Activated naive CD8-positive, alpha-beta T cell treated with anti-CD3 and anti-CD28 coated beads, Interleukin-2, amount 50 U/mL, for 16 hours (primary cell): ENCODE results near the gene CTF1.
"Not testable (repeated sequence)": the region's sequence is repeated elsewhere in the genome, so short reads cannot be mapped to it uniquely, and the experiment has no call there.

ENCODE experiments used
- DNase-seq: peaks from one replicate; pipeline ENCODE4 v3.0.0-alpha.2; 2020; ENCODE audit warnings: low read depth, low spot score

The CTF1 gene

GRCh38 chr16:30930160-30930571 is 33.8 kb downstream of the CTF1 start:
- no peak for DNase-seq

- DNase-seq: no peak
Observed at GRCh38 chr16:30931068-30931650, 34.7 kb downstream of the CTF1 start.

DNA sequence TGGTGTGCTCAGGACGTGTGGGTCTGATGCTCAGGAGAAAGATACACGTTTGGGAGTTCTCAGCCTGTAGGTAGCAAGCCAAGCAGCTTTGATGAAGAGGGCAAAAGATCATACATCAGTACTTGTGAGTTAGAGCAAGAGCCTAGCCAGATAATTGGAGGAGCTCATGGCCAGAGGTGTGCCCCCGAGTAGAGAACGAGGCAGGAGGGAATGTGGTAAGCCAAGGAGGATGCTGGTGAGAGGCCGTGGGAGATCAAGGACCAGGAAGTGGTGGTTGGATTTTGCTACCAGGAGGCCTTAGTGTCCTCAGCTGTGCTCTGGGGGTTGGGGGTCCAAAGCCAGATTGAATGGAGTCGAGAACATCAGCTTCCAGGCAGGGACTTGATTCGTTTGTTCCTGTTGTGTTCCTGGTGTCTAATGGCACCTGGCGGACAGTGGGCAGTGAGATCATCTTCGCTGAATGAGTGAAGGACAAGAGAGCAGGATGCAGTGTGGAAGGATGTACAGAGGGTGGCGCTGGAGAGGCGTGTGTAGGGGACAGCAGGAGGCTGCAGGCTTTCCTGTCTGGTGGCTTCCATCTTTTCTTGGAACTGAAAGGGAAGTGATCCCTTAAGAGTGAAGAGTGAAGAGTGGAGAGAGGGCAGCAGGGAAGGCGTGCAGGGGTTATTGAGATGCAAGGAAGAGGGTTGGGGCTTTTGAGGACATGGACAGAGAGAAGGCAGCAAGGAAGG is 38.6 kb downstream of the CTF1 start:
- DNase-seq: no peak

DNA sequence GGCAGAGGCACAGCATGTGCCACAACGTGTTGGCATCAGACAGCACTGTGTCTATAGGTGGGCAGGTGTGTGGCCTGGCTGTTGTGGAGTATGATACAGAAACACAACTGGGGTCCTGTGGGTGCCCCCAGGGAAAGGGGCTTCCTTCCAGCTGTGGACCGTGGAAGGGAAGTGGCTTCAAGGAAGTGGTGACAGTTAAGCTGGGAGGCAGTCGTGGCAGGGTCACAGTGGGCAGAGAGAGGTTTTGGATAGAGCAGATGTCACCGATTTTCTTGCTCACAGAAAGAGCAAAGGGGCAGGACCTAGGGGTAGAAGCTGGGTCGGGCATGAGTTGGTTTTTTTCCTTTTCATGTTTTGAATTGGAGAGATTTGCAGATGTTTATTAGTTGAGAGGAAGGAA is 41.3 kb downstream of the CTF1 start:
- DNase-seq: no peak

GRCh38 chr16:30939571-30939970 is 43.2 kb downstream of the CTF1 start:
- DNase-seq: not testable (repeated sequence)

DNA sequence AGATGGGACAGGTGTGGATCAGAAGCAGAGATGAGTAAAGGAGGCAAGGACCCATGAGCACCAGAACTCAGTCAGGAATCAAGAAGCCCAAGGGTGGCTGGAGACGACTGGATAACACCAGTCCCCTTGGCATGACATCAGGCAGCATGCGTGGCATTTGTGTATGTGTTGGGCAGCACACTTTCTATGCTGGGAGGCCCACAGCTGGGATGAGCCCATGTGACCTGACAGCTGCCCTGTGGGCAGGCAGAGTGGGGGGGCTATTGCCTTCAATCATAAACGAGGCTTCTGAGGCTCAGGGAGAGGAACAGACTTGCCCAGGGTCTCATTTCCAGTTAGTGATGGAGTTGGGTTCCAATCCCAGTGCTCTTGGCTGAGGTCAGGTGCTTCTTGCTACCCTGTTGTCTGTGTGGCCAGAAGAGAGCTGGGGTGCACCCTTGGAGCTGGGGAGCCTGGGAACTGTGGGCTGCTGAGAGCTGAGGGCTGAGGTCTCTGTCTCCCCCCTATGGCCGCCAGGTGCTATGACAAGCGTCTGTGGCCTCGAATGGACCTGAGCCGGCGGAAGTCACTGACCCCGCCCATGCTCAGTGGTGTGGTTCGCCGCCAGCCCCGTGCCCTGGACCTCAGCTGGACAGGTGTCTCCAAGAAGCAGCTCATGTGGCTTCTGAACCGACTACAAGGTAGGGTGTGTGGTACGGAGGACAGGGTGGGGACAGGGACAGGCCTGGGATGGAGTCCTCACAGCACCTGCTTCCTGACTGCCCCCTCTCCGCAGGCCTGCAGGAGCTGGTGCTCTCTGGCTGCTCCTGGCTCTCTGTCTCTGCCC is 45.4 kb downstream of the CTF1 start:
- DNase-seq: no peak

- DNase-seq: no peak
Observed at GRCh38 chr16:30942426-30942806, 46.0 kb downstream of the CTF1 start.

DNA sequence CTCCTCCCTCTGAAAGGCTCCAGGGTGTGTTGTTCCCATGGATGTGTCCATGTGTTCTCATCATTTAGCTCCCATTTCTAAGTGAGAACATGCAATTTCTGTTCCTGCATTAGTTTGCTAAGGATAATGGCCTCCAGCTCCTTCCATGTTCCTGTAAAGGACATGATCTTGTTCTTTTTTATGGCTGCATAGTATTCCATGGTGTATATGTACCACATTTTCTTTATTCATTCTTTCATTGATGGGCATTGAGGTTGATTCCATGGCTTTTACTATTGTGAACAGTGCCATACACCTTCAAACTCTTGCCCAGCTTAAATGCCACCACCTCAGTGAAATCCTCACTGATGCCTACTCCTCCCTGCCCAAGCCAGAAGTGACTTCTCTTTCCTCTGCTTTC is 47.9 kb downstream of the CTF1 start:
- DNase-seq: no peak

DNA sequence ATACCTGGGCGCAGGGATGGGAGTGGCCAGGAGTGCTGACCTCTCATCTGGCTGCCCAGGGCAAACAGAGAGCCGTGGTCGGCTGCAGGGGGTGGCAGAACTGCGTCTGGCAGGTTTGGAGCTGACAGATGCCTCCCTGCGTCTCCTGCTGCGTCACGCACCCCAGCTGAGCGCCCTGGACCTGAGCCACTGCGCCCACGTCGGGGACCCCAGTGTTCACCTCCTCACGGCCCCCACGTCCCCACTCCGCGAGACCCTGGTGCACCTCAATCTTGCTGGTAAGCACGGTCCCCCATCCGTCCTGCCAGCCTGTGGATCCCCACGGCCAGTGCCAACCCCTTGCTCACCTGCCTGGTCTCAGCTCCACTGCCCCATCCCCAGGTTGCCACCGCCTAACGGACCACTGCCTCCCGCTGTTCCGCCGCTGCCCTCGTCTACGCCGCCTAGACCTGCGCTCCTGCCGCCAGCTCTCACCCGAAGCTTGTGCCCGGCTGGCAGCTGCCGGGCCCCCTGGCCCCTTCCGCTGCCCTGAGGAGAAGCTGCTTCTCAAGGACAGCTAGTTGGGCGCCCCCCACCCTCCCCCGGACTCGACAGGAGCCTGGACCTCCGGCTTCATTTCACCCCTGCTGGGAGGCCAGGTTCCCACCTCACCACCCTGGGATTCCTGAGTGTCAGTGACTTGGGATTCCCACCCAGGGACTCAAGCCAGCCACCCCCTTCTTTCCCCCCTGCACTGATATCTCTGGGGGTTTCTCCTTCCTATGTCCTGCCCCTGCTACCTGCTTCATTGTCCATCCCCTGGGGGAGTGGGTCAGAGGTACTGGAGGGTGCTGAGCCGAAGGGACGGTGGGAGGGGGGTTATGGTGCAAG is 50.5 kb downstream of the CTF1 start:
- DNase-seq: no peak

GRCh38 chr16:30947541-30947858 is 51.1 kb downstream of the CTF1 start:
- no peak for DNase-seq

- DNase-seq: no peak
Observed at GRCh38 chr16:30947859-30948666, 51.6 kb downstream of the CTF1 start.

DNA sequence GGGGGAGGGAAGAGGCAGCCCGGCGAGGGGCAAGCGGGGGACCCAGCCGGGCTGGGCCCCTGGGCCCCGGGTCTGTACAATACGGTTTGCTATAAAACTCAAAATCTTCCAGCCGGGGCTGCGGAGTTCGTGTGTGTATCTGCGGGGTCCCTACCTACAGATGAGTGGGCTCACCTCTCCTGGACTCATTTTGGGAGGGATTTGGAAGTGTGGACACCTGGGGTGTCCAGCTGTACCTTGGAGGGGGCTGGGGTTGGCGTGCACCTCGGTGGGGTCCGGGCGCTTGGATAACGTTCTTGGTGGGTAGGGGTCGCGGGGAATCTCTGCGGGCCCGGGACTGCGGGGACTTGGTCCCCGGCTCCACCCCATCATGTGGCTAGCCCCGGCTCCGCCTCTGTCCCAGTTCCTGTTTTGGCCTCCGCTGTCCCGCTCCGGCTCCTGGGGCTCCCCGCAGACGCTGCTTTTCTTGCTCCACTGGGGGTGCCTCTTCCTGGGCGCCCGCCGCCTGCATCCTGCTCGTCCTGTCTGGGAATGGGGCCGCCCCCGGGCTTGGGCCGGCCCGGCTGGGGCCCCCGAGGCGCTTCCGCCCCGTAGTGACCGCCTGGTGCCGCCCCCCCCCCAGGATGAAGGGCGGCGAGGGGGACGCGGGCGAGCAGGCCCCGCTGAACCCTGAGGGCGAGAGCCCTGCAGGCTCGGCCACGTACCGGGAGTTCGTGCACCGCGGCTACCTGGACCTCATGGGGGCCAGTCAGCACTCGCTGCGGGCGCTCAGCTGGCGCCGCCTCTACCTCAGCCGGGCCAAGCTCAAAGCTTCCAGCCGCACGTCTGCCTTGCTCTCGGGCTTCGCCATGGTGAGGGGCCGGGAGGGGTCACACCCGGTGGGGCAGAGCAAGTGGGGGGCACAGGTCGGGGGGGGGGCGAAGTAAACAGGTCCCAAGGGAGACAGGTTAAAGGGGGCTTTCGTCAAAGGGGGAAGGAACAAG is 52.5 kb downstream of the CTF1 start, which contains the start of gene ORAI3:
TSS of gene ORAI3 (plus strand) at position 402 of the 983 bp plus-strand sequence. CDS start at position 624, 222 bp downstream.
- no peak for DNase-seq

DNA sequence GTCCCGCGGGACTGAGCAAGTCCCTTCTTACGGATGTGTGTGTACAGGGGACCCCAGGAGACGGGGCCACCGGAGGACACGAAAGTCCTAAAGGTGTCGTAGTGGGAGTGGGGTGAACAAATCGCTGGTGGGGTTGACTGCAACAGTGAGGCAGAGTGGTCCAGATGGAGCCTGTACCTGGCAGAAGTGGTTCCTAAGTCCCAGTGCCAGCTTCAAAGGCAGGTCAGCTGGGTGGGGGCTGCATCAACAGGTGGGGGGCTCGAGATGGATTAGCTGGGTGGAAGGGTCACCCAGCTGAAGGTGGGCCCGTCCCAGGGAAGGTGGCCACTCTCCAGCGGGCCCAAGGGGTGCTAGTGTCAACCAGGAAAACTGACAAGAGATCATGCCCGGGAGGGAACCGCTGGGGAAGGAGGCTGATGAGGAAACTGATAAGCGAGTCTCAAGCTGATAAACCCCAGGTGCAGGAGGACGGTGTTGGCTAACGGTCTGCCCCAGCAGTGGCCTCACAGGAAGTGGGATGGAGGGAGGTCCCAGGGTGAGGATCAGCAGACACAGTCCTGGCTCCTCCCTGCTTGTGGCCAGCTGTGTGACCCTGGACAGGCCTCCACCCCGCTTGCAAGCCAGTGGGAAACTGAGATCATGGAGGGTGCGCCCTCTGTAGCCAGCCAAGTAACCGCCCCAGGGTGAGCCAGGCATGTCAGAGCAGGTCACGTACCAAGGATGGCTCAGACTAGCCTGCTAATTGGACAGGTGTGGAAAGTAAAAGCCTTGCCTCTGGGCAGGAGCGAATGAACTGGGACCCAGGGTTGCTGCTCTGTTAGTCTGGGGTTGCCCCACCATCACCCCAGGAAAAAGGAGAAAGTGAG is 53.5 kb downstream of the CTF1 start:
- no peak for DNase-seq

- no peak for DNase-seq
Observed at GRCh38 chr16:30950516-30951065, 54.2 kb downstream of the CTF1 start.

DNA sequence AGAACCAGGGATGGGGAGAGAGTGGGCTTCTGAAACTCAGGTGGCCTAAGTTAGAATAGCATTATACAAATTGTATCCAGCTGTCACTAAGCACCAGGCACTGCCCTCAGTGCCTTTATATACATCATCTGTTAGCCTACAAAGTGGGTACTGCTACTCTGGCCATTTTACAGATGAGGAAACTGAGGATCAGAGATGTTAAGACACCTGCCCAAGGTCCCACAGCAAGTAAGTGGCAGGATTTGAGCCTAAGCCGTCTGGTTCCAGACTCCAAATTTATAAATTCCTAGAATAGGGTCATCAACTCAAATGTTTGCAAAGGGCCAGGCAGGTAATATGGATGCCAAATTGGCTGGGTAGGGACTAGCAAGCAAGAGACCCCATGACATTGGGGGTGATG is 54.8 kb downstream of the CTF1 start:
- no peak for DNase-seq

- no peak for DNase-seq
Observed at GRCh38 chr16:30951750-30952149, 55.3 kb downstream of the CTF1 start.

GRCh38 chr16:30953111-30953510 is 56.7 kb downstream of the CTF1 start:
- no peak for DNase-seq
